Cardiac muscle cell (in vitro differentiated cells and primary cell): Measurements from ENCODE around the gene CPSF4. TPM values are rescaled to one million over a fixed set of nuclear protein-coding genes. Genes with fewer than 3 reads are reported as not detected.

Source experiments
- DNase-seq, 2 donors: peaks; one replicate each; pipeline versions ENCODE4 v3.0.0 to v3.0.0-alpha.2; 2010 to 2017; ENCODE audit warnings: low read depth in 1 of 2, low spot score in 1 of 2
- H3K27ac ChIP-seq: fragments of 200-600 bp; sonication (generic); 2 replicates; pipeline ENCODE4 v1.5.1; 2016
- H3K27me3 ChIP-seq: fragments of 200-600 bp; sonication (generic); 2 replicates; pipeline ENCODE4 v1.6.0; 2016; ENCODE audit warnings: control low read depth
- H3K36me3 ChIP-seq: fragments of 200-600 bp; sonication (generic); 2 replicates; pipeline ENCODE4 v1.5.1; 2016; ENCODE audit warnings: control low read depth
- H3K4me1 ChIP-seq: fragments of 200-600 bp; sonication (generic); 2 replicates; pipeline ENCODE4 v1.8.1; 2017; ENCODE audit warnings: low read depth, mild to moderate bottlenecking, mixed run types
- H3K4me3 ChIP-seq: fragments of 200-600 bp; sonication (generic); 2 replicates; pipeline ENCODE4 v1.5.1; 2016; ENCODE audit warnings: mild to moderate bottlenecking
- H3K9me3 ChIP-seq: fragments of 200-600 bp; sonication (generic); 2 replicates; pipeline ENCODE4 v1.5.1; 2017; ENCODE audit warnings: low read depth, mild to moderate bottlenecking, control low read depth
- polyA plus RNA-seq: library from polyadenylated mRNA; unstranded; fragments of >200 nt; fragmentation: Nextera tagmentation; extraction: Ambion mirVana; gene quantifications from 2 replicates; pipeline ENCODE4 v1.2.1, GENCODE V29; 2016
- total RNA-seq: library from RNA; depleted of rRNA; stranded (reverse); fragments of >200 nt; gene quantifications from 2 replicates; pipeline ENCODE4 v1.2.3, GENCODE V29; 2016
- TF ChIP-seq, protein P1 (sequence below): IDR thresholded peaks from 2 replicates; pipeline ENCODE4 v1.5.1; 2012; ENCODE audit warnings: low read depth, mild to moderate bottlenecking, low read length

Gene CPSF4
- total and polyA plus RNA-seq, 2 experiments from 2014 or later = 59.8 to 84.1 TPM

DNA sequence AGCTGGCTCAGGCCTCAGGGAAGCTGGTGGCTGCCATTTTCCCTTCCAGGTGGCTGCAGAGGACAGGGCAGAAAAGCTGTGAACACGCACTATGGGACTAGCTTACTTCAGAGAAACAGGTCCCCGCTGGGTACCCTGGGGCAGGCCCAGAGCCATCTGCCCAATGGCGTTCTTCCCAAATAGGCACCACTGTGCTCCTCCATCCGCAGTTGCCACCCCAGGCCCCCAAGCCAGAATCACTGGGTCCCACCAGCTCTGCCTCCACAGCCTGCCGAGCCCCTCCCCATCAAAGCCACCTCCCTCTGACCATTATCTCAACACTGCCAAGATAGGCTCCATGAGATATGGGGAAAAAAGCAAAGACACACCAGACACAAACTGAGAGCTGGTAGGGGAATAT is 18.5 kb upstream of the CPSF4 start:
- Histone ChIP-seq H3K4me1 (no peaks in the 10 kb centered on the region), H3K9me3 (no peaks in the 10 kb centered on the region), H3K27me3 (no peaks in the 10 kb centered on the region), H3K4me3 (no peak overlapping the region), H3K27ac (no peak overlapping the region), H3K36me3 (peaks cover 48% of the 10 kb centered on the region)
- DNase-seq = no peak
- TF ChIP-seq, protein P1, sequence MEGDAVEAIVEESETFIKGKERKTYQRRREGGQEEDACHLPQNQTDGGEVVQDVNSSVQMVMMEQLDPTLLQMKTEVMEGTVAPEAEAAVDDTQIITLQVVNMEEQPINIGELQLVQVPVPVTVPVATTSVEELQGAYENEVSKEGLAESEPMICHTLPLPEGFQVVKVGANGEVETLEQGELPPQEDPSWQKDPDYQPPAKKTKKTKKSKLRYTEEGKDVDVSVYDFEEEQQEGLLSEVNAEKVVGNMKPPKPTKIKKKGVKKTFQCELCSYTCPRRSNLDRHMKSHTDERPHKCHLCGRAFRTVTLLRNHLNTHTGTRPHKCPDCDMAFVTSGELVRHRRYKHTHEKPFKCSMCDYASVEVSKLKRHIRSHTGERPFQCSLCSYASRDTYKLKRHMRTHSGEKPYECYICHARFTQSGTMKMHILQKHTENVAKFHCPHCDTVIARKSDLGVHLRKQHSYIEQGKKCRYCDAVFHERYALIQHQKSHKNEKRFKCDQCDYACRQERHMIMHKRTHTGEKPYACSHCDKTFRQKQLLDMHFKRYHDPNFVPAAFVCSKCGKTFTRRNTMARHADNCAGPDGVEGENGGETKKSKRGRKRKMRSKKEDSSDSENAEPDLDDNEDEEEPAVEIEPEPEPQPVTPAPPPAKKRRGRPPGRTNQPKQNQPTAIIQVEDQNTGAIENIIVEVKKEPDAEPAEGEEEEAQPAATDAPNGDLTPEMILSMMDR = no peak

DNA sequence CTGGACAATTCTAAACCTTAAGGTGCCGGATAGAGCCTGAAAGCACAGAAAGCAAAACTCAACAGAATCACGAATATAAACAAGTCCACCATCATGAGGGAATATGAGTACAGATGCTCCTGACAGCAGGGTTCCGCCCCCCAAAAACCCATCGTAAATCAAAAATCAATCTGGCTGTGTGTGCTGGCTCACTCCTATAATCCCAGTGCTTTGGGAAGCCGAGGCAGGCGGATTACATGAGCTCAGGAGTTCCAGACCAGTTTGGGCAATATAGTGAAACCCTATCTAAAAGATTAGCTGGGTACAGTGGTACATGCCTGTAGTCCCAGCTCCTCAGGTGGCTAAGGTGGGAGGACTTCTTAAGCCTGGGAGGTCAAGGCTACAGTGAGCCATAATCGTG is 17.8 kb upstream of the CPSF4 start:
- no peaks in the 10 kb centered on the region for H3K27me3 ChIP-seq
- no peaks in the 10 kb centered on the region for H3K4me1 ChIP-seq
- DNase-seq = no peak
- TF ChIP-seq, protein P1 = no peak
- H3K9me3 ChIP-seq = no peaks in the 10 kb centered on the region
- peaks cover 47% of the 10 kb centered on the region for H3K36me3 ChIP-seq
- H3K27ac ChIP-seq = no peak overlapping the region
- H3K4me3 ChIP-seq = no peak overlapping the region

DNA sequence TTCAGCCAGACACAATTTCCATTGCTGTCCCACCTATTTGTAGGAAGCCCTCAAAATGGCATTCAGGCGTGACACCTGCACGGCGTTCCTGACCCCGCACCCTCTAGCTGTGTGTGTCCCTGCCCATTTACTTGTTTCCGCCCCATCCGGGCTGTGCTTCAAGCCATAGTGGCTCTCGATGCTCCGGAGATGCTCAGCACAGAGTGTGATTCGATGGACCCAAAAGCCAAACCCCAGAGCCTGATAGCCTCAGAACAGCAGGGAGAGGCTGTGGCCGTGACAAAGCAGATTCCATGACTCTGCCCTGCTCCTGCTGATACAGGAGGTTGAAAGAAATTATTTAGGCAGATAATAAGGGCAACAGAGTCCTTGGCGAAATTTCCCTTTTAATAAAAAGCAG is 16.6 kb upstream of the CPSF4 start:
- Histone ChIP-seq H3K36me3 (peaks cover 36% of the 10 kb centered on the region), H3K27ac (no peak overlapping the region), H3K4me3 (no peak overlapping the region), H3K9me3 (no peaks in the 10 kb centered on the region), H3K27me3 (no peaks in the 10 kb centered on the region), H3K4me1 (no peaks in the 10 kb centered on the region)
- DNase-seq = no peak
- TF ChIP-seq, protein P1 = no peak

DNA sequence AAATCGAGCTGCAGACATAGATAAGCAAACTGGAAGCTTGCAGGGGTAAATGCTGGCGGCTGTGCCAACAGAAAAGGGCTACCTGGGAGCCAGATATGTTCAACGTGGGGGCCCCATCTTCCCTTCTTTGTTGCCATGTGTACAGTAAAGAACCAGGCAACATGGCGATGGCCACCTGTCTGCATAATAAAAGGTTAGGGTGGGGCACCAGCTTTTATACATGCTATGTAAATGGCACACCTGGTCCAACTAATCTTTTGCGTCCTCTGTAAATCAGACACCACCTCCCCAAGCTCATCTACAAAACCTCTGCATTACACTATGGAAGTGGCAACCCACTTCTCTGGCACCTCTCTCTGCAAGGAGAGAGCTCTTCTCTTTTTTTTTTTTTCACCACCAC is 16.1 kb upstream of the CPSF4 start:
- no peak overlapping the region for H3K4me3 ChIP-seq
- no peak for DNase-seq
- H3K27ac ChIP-seq = no peak overlapping the region
- H3K4me1 ChIP-seq = no peaks in the 10 kb centered on the region
- TF ChIP-seq, protein P1 = no peak
- peaks cover 31% of the 10 kb centered on the region for H3K36me3 ChIP-seq
- no peaks in the 10 kb centered on the region for H3K9me3 ChIP-seq
- no peaks in the 10 kb centered on the region for H3K27me3 ChIP-seq

DNA sequence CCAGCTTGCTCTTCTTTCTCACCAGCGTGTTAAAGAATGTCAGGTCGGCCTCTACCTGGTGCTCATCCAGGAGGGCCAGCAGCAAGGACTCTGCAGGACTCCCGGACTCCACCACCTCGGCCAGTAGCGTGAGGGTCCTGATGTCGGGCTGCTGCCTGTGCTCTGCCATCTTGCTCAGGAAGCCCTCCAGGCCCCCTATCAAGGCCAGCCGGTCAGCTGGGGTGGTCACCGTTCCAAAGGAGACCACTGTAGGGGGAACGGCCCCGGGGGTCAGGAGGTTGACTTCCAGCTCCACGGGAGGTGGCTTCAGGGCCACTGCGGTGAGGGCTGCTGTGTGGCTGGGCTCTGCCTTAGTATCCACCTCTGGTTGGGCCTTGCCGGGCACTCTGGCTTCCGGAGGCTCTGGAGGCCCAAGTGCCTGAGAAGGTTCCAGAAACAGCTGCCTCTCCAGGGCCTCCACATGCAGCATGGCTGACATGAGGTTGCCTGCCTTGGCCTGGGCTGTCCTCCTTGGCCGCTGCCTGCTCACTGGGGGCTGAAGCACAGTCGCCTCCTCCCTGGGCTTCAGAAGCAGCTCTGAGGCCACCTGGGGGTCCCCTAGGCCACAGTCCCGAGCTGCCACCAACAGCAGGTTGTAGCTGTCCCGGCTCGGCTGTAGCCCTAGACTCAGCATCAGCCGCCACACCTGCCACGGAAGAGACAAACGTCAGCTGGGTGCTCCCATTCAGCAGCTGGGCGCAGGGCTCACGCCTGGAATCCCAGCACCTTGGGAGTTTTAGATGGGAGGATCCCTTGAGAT is 13.6 kb upstream of the CPSF4 start:
- H3K27ac ChIP-seq = no peak overlapping the region
- no peaks in the 10 kb centered on the region for H3K27me3 ChIP-seq
- H3K36me3 ChIP-seq = peaks cover 20% of the 10 kb centered on the region
- no peaks in the 10 kb centered on the region for H3K4me1 ChIP-seq
- H3K4me3 ChIP-seq = no peak overlapping the region
- H3K9me3 ChIP-seq = no peaks in the 10 kb centered on the region
- no peak for DNase-seq
- TF ChIP-seq, protein P1 = no peak
